ENCODE measurements around the gene TRDMT1.

The TRDMT1 gene, protein sequence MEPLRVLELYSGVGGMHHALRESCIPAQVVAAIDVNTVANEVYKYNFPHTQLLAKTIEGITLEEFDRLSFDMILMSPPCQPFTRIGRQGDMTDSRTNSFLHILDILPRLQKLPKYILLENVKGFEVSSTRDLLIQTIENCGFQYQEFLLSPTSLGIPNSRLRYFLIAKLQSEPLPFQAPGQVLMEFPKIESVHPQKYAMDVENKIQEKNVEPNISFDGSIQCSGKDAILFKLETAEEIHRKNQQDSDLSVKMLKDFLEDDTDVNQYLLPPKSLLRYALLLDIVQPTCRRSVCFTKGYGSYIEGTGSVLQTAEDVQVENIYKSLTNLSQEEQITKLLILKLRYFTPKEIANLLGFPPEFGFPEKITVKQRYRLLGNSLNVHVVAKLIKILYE

DNA sequence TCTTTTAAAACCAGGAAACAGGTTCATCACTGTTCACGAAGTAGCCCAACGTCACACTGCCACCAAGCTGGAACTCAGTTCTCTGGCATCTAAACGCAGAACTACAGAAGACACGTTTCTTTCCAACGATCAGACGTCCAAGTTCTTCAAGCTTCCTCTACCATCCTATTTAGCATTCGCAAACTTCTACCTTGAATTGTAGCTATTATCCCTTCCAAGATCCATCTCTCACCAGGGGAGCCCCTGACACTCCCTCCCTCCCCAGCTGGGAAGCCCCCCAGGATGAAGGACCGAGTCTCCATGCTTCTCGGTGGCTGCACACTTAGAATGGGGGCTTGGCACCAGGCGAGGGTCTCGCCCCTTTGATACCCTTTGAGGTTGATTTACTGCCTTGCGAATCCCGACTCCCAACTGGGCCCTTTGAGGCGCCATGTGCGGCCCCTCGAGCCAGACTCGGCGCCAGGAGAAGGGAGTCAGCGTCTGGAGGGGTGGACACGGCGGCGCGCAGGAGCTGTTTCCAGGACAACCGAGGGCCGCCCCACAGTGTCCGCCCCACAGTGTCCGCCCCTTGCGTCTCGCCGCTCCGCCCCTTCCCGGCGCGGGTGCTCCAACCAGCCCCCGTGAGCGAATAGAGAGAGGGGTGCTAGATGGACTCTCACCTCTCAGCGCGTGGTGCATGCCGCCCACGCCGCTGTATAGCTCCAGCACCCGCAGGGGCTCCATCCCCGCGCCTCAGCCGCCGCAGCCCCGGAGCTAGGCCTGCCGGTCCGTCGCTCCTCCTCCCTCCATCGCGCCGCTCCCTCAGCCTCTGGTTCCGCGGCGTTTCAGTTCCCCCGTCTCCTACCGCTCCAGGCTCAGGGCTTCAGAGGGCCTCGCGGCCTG lies at the start of gene TRDMT1:
Gene TRDMT1 (minus strand): TSS at position 761 of the 882 bp plus-strand sequence. CDS start 38 bp downstream, at position 723.
- peak; percentile 72 for DNase-seq

DNA sequence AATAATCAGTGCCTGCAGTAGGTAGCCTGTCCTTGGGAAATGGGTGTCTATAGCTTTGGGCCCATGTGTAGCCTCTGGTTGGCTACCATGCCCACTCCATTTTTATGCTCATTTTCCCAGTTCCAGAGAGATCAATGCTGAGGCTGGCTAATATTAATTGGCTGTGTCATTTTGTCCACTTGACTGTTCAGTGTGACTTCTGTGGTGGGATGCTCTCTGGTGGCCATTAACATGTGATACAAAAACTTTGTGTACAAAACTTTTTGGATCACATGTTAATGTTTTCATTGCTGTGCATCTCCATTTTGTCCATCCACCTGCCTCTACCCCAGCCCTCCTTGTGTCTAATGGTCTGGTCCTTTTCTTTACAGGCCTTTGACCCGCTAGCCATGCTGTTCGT lies 49.3 kb upstream of the TRDMT1 start:
- DNase-seq = no peak

DNA sequence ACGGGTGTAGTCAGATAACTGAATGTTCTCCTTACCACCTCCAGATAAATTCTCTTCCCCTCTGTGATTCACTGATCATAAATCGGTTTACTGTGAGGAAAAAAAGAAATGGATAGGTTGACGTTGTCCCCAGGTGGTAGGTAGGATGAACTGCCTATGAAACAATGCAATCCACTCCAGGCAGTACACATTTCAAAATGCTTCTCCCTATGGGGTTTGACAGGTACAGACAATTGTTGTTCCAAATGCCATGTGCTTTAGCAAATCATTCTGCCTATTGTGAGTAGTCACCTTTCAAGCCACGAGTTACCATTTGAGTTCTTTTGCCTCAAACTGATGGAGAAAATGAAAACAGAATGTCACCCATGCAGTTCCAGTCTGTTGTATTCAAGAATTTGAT lies 48.3 kb upstream of the TRDMT1 start:
- DNase-seq = no peak

DNA sequence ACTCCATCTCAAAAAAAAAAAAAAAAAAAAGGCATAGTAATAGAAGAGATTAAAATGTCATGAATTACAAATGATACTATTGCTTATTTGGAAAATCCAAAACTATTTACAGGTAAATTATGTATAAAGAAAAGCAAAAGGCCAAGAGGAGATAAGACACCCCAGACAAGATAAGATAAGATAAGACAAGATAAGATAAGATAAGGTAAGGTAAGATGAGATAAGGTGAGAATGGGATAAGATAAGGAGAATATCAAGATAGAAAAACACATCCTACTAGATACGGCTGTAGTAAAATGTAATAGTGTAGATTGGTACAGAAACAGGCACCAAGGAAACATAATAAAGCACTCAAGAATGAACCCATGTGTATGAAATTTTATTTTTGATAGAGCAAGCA lies 47.5 kb upstream of the TRDMT1 start:
- no peak for DNase-seq

DNA sequence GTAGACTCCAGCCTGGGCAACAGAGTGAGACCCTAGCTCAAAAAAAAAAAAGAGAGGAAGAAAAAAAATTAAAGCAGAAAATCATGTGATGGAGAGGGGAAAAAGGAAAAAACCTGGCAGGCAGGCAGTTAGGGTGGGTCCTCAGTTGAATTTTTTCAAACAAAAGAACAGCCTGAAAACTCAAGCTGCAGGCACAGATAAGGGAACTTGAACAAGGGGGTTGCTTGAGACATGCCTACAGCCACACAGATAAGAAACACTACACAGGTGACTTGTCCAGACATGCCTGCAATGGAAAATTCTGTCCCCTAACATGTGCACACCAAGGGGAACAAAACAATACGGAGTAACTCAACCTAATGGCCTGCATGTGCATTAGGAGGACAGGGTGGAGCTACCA lies 45.7 kb upstream of the TRDMT1 start:
- no peak for DNase-seq

DNA sequence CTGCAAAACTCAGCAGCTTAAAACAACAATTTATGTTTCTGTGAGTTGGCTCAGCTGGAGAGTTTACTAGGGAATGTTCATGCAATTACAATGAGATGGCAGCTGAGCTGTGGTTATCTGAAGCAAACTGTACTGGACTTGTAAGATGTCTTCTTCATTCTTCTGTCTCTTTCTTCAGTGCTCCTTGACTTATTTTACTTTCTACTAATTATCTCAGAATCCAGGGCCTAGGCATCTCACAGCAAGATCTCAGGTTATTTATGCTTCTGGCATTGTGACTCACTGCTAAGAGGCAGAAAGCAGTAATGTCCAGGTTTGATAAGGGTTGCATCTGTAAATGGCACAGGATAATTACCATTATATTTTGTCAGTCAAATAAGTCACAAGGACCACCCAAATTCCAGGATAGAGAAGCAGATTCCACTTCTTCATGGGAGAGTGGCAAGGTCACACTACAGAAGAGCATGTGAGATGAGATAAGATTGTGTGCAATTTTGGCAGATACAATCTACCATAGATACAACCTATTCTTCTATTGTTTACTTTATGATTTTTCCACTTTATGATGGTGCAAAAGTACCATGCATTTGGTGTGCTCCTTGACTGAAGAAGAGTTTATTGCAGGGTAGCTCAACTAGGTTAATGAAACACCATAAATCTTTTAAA lies 43.4 kb upstream of the TRDMT1 start:
- no peak for DNase-seq

DNA sequence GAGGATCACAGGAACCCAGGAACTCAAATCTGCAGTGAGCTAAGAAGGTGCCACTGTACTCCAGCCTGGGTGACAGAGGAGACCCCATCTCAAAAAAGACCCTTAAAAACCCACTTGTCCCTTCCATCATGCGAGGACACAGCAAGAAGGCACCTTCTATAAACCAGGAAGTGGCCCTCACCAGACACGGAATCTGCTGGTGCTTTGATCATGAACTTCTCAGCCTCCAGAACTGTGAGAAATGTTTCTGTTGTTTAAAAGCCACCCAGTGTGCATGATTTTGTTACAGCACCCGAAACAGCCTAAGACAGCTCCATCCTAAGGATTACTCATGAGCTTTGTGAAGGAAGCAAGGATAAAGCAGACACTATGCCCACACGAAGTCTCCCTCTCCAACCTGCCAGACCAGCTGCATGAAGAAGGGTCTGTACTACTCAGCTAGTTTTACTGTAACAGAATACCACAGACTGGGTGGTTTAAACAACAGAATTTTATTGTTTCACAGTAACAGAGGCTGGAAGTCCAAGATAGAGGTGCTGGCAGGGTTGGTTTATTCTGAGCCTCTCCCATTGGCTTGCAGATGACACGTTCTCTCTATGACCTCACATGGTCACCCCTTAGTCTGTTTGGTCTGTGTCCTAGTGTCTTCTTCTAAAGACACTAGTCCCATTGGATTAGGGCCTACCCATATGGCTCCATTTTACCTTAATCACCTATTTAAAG lies 40.3 kb upstream of the TRDMT1 start:
- DNase-seq = no peak

DNA sequence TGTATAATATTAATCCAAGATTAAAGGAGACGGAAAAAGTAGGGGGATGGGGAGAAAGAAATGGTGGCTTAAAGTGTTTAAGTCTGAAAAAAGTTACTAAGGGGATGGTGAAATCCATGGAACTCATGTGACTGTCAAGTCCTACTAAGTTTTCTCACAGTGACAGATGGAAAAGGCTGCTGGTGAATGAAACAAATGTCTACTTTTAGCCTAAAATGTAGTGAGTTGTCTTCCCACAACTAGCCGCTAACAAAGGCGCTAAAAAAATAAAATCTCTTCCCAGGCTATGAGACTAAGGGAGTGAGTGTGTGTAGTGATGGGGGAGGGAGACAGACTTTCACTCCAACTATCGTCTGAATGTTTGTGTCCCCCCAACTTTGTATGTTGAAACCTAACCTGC lies 39.1 kb upstream of the TRDMT1 start:
- no peak for DNase-seq

DNA sequence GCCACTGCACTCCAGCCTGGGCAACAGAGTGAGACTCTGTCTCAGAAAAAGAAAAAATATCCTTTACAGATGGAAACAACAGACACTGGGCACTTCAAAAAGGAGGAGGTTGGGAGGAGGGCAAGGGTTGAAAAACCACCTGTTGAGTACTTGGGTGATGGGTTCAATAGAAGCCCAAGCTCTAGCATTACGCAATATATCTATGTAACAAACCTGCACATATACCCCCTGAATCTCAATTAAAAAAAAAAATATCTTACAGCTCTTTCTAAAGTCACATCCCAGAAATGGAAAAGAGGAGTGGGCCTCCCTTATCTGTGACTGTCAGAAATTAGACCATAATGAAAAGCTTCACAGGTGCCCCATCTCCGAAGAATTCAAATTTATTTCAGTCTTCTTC lies 38.6 kb upstream of the TRDMT1 start:
- DNase-seq = no peak

DNA sequence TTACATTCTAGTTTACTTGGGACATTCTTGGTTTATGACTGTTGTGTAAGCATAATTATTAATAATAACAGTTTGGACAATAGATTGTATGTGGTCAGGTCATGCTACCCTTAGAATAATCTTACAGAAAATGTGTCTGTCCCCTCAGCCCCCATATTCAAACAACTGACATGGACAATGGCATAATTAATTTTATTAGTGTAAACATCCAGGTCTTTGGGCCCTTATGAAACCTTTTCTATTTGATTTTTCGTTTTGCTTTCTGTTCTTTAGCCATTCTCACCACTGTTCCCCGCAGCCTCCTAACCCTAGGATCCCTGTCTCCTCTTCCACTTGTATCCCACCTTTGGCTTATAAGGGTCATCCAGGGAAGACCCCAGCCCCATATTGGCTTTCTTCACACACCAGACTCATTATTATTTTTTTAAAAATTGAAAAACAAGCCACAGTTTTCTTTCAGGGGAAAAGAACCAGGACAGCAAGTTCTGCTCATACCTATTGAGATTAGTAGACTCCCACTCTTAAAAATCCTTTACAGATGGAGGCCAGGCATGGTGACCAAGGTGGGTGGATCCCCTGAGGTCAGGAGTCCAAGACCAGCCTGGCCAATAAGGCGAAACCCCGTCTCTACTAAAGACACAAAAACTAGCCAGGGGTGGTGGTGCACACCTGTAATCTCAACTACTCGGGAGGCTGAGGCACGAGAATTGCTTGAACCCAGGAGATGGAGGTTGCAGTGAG lies 38.0 kb upstream of the TRDMT1 start:
- DNase-seq = no peak

DNA sequence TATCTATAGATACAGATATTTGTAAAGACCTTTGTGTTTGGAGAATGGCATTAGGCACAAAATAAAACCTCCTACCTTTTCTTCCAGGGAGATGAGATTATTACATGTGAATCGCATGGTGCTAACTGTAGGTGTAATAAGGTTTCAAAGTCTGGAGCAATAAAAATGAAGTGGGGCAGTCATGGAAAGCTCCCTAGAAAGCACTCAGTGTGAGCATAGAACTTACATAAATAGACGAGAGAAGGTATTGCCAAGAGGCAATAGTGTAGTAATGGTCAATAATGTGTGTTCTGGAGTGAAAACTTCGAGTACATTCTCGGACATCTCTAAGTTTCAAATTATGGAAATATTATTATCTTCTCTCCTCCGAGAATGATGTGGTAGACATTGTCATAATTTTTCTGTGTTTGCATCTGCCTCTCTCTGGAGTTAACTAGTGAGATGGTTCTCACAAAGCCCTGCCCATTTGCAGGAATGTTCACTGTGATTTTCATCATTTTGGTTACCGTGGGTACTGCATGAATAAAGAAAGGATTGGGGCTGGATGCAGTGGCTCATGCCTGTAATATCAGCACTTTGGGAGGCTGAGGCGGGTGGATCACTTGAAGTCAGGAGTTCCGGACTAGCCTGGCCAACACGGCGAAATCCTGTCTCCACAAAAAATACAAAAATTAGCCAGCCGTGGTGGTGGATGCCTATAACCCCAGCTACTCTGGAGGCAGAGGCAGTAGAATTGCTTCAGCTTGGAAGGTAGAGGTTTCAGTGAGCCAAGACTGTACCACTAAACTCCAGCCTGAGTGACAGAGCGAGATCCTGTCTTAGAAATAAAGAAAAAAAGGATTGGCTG lies 37.2 kb upstream of the TRDMT1 start:
- DNase-seq = no peak

DNA sequence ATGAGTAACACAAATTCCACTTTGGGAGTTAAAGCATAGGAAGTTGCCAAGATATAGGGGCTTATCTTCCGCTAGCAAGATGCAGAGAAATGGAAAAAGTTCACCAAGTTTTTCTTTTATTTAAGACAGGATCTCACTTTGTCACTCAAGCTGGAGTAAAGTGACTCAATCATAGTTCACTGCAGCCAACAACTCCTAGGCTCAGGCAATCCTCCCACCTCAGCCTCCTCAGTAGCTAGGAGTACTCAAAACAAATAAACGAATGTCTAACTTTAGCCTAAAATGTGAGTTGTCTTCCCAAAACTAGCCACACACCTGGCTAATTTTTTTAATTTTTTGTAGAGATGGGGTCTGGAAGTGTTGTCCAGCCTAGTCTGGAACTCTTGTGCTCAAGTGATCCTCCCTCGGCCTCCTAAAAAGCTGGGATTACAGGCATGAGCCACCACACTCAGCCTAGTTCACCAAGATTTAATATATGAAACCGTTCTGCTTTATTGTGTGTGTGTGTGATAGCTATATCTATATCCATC lies 36.5 kb upstream of the TRDMT1 start:
- DNase-seq = no peak

DNA sequence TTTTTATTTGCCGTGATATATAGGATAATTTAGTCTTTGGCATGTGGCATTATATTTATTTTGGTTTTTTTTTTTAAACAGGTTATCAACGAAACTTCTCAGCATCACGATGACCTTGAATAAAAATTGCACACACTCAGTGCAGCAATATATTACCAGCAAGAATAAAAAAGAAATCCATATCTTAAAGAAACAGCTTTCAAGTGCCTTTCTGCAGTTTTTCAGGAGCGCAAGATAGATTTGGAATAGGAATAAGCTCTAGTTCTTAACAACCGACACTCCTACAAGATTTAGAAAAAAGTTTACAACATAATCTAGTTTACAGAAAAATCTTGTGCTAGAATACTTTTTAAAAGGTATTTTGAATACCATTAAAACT lies 35.7 kb upstream of the TRDMT1 start:
- DNase-seq = no peak

DNA sequence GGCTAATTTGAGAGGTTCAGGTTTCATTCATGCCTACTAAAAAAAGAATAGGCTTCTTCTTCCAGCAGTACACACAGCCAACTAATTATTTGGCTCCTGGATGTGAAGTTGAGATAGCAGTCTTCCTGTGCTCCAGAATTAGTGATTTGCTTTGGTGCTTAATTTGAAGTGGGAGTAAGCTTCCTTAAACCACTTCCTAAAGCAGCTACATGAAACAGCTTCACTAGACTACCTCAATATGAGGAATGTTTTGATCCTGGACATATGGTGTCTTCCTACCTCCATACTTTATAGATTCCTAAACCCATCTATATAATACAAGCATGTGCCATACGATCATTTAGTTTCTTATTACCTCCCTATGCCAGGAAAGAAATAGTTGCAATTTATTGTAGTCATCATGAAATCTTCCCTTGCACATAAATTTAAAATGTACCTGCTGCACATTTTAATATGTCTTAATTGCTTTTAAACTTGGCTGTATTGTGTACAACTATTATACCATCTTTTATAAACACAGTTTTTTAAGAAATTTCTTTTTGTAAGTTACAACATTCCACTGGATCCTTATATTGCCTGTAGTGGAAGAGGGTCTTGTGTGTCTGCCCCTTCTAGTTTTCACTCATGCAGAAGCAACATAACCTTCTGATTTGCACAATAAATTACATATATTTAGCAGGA lies 35.1 kb upstream of the TRDMT1 start:
- DNase-seq = no peak

DNA sequence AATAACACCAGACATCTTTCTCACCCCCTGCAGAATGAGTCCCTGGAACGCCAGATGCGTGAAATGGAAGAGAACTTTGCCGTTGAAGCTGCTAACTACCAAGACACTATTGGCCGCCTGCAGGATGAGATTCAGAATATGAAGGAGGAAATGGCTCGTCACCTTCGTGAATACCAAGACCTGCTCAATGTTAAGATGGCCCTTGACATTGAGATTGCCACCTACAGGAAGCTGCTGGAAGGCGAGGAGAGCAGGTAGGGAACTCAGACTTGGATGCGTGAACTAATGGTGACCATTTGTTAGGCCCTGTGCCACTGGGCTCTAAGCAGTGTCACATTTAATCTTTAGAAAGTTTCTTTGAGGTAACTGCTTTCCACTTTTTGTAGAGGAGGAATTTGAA lies 33.7 kb upstream of the TRDMT1 start:
- DNase-seq = no peak

DNA sequence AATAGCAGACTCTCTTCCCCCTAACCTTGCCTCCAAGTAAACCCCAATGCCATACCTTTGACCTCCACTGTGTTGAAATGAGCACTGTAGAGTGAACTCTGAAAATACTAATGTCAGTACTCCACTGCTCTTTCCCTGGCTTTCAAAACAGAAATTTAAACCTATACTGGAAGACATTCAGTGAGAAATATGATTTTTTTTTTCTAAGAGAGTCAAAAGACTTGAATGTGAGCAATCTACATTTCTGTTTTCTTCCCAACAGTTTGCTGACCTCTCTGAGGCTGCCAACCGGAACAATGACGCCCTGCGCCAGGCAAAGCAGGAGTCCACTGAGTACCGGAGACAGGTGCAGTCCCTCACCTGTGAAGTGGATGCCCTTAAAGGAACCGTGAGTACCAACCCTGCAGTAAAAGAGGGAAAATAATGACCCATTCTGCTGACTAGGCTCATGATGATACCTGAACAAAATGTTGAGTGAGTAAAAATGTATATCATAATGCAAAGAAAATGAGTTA lies 33.0 kb upstream of the TRDMT1 start:
- DNase-seq = no peak

DNA sequence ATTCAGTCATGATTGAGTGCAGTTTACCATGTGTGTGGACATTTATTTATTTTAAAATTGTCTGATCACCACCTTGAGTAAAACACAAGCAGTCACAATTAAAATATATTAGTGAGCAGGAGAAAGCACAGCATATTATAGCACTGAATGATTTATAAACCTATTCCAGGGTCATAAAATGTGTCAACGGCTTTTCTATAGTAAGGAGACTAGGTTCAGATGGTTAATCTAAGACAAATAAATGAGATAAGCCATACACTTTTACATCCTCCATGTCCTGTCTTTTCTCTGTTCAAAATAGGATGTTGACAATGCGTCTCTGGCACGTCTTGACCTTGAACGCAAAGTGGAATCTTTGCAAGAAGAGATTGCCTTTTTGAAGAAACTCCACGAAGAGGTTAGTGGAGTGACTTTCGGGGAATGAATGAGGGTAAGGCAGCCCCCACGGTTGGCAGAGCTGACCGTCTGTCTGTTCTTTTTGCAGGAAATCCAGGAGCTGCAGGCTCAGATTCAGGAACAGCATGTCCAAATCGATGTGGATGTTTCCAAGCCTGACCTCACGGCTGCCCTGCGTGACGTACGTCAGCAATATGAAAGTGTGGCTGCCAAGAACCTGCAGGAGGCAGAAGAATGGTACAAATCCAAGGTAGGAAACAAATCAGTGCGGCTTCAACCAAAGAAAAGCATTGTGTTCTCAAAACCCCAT lies 32.0 kb upstream of the TRDMT1 start:
- DNase-seq = no peak

DNA sequence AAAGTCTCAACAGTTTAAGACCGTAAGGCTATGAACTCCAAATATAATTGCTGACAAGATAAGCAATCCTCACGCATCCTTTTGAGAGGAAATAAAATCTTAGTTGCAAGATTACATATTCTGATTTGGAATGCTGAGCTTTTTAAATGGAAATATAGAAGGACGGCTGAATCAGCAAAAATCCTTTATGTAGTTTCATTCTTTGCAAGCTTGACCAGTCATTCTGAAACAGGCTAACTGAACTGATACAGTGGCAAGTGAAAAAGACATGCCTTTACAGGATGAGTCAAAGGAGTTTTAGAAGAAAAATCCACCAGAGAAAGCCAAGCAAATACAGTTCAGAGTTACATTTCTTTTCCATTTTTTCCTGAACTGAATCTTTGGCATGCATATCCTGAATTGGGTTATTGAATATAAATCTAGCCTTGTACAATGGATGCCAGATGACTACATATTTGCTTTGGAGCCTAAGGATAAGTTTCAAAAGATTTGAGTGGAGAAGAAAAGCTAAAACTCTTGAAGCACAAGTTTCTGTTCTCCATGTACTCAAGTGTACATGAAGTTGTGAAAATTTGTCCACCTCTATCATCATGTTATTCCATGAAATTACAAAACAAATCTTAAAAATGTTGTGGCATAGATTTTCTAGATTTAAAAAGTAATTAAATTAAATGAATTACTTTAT lies 30.9 kb upstream of the TRDMT1 start:
- no peak for DNase-seq

DNA sequence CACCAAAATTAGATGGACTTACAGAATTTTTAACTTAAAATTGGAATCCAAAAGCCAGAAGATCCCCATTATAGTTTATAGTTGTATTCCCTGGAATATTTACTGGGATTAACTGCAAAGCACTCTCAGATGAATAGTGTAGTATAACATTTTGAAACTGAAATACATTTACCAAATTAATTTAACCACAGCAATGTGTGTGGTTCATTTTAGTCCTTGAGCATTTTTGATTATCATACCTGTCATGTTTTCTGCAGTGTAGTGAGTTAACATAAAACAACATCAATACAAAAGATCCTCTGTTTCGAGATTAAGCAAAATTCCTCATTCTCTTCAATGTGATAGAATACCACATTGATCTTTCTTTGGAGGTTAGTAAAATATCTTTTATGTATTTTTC lies 30.3 kb upstream of the TRDMT1 start:
- no peak for DNase-seq

All from NCI-H748 treated with DMSO at 0.1 percent for 48 hours (cell line).